C4-2B (cell line): Measurements from ENCODE around the gene RBBP5.
A peak's percentile ranks its signal among the peaks of the same experiment; 100 is the strongest.

Source experiments
- H3K27ac ChIP-seq: fragments of 450-650 bp; 2 replicates; pipeline ENCODE4 v1.5.1; 2017
- CTCF ChIP-seq: fragments of 450-650 bp; conservative IDR thresholded peaks from 2 replicates; pipeline ENCODE4 v1.5.1; 2017; ENCODE audit warnings: mild to moderate bottlenecking
- ZFX ChIP-seq: fragments of 450-650 bp; IDR thresholded peaks from 2 replicates; pipeline ENCODE4 v1.6.1; 2017

Gene RBBP5

DNA sequence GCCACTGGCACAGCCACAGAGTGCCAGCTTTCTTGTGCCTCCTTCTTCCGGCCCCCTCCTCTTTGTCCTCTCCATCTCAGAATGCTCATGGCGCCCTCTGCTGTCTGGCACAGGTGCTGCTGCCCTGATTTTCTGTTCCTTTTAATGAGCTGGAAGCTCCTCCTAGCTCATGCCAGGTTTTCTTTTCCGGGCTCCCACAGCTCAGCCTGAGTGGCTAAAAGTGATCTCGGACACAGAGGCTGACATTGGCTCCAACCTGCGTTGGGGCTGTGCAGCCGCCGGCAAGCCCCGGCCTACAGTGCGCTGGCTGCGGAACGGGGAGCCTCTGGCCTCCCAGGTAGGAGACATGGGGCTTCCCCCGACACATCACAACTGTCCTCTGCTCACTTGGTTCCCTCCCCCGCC lies 60.1 kb downstream of the RBBP5 start:
- H3K27ac ChIP-seq: no peak overlapping the region
- TF ChIP-seq ZFX (no peak), CTCF (peak; percentile 94)

DNA sequence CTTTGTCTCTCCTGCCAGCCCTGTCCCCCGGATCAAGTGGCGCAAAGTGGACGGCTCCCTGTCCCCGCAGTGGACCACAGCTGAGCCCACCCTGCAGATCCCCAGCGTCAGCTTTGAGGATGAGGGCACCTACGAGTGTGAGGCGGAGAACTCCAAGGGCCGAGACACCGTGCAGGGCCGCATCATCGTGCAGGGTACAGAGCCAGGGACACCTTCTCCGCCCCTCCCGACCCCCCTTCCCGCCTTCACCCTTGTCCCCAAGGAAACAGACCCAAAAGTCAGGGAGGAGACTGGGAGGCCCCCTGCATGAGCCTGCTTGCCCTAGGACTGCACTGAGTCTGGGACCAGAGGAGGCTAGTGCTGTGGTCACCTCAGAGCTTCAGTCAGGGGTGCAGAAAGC lies 60.6 kb downstream of the RBBP5 start:
- TF ChIP-seq CTCF (no peak), ZFX (no peak)
- H3K27ac ChIP-seq: no peak overlapping the region

- no peak overlapping the region for H3K27ac ChIP-seq
- TF ChIP-seq CTCF: no peak
- TF ChIP-seq ZFX: no peak
These were observed 61.0 kb downstream of the RBBP5 start for GRCh38 chr1:205060746-205061145.

GRCh38 chr1:205059660-205060059 lies 62.1 kb downstream of the RBBP5 start:
- TF ChIP-seq ZFX (no peak), CTCF (no peak)

GRCh38 chr1:205058853-205059252 lies 62.9 kb downstream of the RBBP5 start:
- no peak for TF ChIP-seq CTCF
- TF ChIP-seq ZFX: no peak
- H3K27ac ChIP-seq: no peak overlapping the region

More at GRCh38 chr1:205059660-205060059, 62.1 kb downstream of the RBBP5 start:
- no peak overlapping the region for H3K27ac ChIP-seq

GRCh38 chr1:205057808-205058575 lies 63.8 kb downstream of the RBBP5 start:
- no peak overlapping the region for H3K27ac ChIP-seq
- TF ChIP-seq ZFX: no peak

GRCh38 chr1:205056956-205057568 lies 64.7 kb downstream of the RBBP5 start:
- no peak overlapping the region for H3K27ac ChIP-seq
- TF ChIP-seq CTCF (no peak), ZFX (no peak)
